SK-N-SH (cell line): ENCODE data around the gene ZC2HC1C. TPM values are rescaled to one million over a fixed set of nuclear protein-coding genes. Genes with fewer than 3 reads are reported as not detected.
A peak's percentile ranks its signal among the peaks of the same experiment; 100 is the strongest.

Experiments
- CTCF ChIA-PET: fragments of 300-600, 350-600 bp; formaldehyde crosslinking; extraction: SDS; loops from one replicate; lab custom pipeline; 2021; lab: Yijun Ruan, JAX
- POLR2A ChIA-PET: fragments of 350-600 bp; sonication (Branson Sonifier 250); formaldehyde crosslinking; extraction: SDS; loops from one replicate; lab custom pipeline; 2020; ENCODE audit warnings: antibody characterized with exemption, inconsistent platforms; lab: Yijun Ruan, JAX
- DNase-seq: peaks from one replicate; pipeline ENCODE4 v3.0.0; 2012
- H2AFZ ChIP-seq: fragments of 200-600 bp; sonication (generic); 2 replicates; pipeline ENCODE4 v1.8.1; 2016; ENCODE audit warnings: antibody characterized with exemption, mild to moderate bottlenecking, low read depth
- H3F3A ChIP-seq: fragments of 200-600 bp; sonication (generic); replicated peaks from 2 replicates; pipeline ENCODE3; 2016; ENCODE audit warnings: antibody characterized with exemption, mild to moderate bottlenecking; ENCODE audit not compliant: insufficient read depth
- H3K27ac ChIP-seq, 2 experiments: fragments of 200-500 bp in 1 of 2; fragments of 200-600 bp in 1 of 2; sonication (Bioruptor generic) in 1 of 2; sonication (generic), shearing (Covaris generic) in 1 of 2; 2 replicates each; pipeline versions ENCODE4 v1.5.1 to v1.6.1; 2014 to 2016; ENCODE audit warnings: low read depth in 2 of 2, inconsistent platforms in 1 of 2, low read length in 1 of 2, mild to moderate bottlenecking in 1 of 2, mixed read lengths in 1 of 2
- H3K27me3 ChIP-seq: fragments of 200-600 bp; sonication (generic), shearing (Covaris generic); 2 replicates; pipeline ENCODE4 v1.6.1; 2016; ENCODE audit warnings: mixed run types; ENCODE audit not compliant: insufficient read depth
- H3K36me3 ChIP-seq, 2 experiments: fragments of 200-500 bp in 1 of 2; fragments of 200-600 bp in 1 of 2; sonication (Bioruptor generic) in 1 of 2; sonication (generic) in 1 of 2; replicated peaks in 1 of 2; 2 replicates each; pipeline versions ENCODE3 to v1.5.1; 2014 to 2016; ENCODE audit warnings: low read length in 1 of 2, mild to moderate bottlenecking in 1 of 2; ENCODE audit not compliant: insufficient read depth in 2 of 2, control insufficient read depth in 1 of 2
- H3K4me1 ChIP-seq, 2 experiments: fragments of 200-500 bp in 1 of 2; fragments of 200-600 bp in 1 of 2; sonication (Bioruptor generic) in 1 of 2; sonication (generic), shearing (Covaris generic) in 1 of 2; 2 replicates each; pipeline versions ENCODE4 v1.5.1 to v1.6.1; 2014 to 2016; ENCODE audit warnings: low read depth in 1 of 2, low read length in 1 of 2, mixed run types in 1 of 2; ENCODE audit not compliant: insufficient read depth in 2 of 2, control insufficient read depth in 1 of 2
- H3K4me2 ChIP-seq: fragments of 200-600 bp; sonication (generic), shearing (Covaris generic); 2 replicates; pipeline ENCODE4 v1.6.1; 2017; ENCODE audit warnings: mixed run types
- H3K4me3 ChIP-seq, 2 experiments: fragments of 200-500 bp in 1 of 2; fragments of 200-600 bp in 1 of 2; sonication (Bioruptor generic) in 1 of 2; sonication (generic), shearing (Covaris generic) in 1 of 2; 2 replicates each; pipeline versions ENCODE4 v1.5.1 to v1.8.1; 2014 to 2016; ENCODE audit warnings: low read depth in 2 of 2, inconsistent platforms in 1 of 2, low read length in 1 of 2, mild to moderate bottlenecking in 1 of 2, mixed read lengths in 1 of 2, moderate library complexity in 1 of 2
- H3K79me2 ChIP-seq: fragments of 200-600 bp; sonication (generic); 2 replicates; pipeline ENCODE4 v1.8.1; 2017; ENCODE audit warnings: mild to moderate bottlenecking; ENCODE audit not compliant: insufficient read depth
- H3K9ac ChIP-seq: fragments of 200-600 bp; sonication (generic); 2 replicates; pipeline ENCODE4 v1.6.1; 2017; ENCODE audit warnings: mixed run types
- H3K9me2 ChIP-seq: fragments of 200-600 bp; sonication (generic); 2 replicates; pipeline ENCODE4 v1.6.1; 2017; ENCODE audit warnings: mixed run types
- H3K9me3 ChIP-seq: fragments of 200-600 bp; sonication (generic); 2 replicates; pipeline ENCODE4 v1.6.1; 2017; ENCODE audit warnings: mixed run types, mild to moderate bottlenecking, moderate library complexity
- H4K20me1 ChIP-seq: fragments of 200-600 bp; sonication (generic); 2 replicates; pipeline ENCODE4 v1.6.1; 2017; ENCODE audit warnings: mild to moderate bottlenecking, mixed run types; ENCODE audit not compliant: insufficient read depth
- CHD2 ChIP-seq: fragments of 150-350 bp; IDR thresholded peaks from 2 replicates; pipeline ENCODE4 v1.6.1; 2018; ENCODE audit warnings: low read length; ENCODE audit not compliant: partially characterized antibody
- ELF1 ChIP-seq: IDR thresholded peaks from 2 replicates; pipeline ENCODE4 v1.4.0; 2012
- EP300 ChIP-seq, 2 experiments: IDR thresholded peaks; 2 replicates each; pipeline versions ENCODE4 v1.4.0 to v1.6.1; 2012; ENCODE audit warnings: borderline replicate concordance in 1 of 2, low read depth in 1 of 2, low read length in 1 of 2
- EZH2phosphoT487 ChIP-seq: fragments of 200-600 bp; sonication (generic); IDR thresholded peaks from 2 replicates; pipeline ENCODE4 v1.6.1; 2017; ENCODE audit warnings: low read depth, mixed run types, mild to moderate bottlenecking, antibody characterized with exemption, moderate library complexity, borderline replicate concordance
- FOSL2 ChIP-seq: IDR thresholded peaks from 2 replicates; pipeline ENCODE4 v1.4.0; 2012; ENCODE audit warnings: low read depth, mild to moderate bottlenecking, moderate library complexity, borderline replicate concordance
- FOXJ3 ChIP-seq: sonication (generic); formaldehyde crosslinking; IDR thresholded peaks from 2 replicates; pipeline ENCODE4 v1.5.1; 2020; ENCODE audit warnings: mild to moderate bottlenecking, missing genetic modification reagents
- IRF3 ChIP-seq: fragments of 150-350 bp; IDR thresholded peaks from 2 replicates; pipeline ENCODE4 v1.6.1; 2016; ENCODE audit warnings: mild to moderate bottlenecking, low read depth, low read length
- MXI1 ChIP-seq: IDR thresholded peaks from 2 replicates; pipeline ENCODE4 v1.6.1; 2012; ENCODE audit warnings: mild to moderate bottlenecking, low read depth, low read length, improper control_type of control experiment
- NFIC ChIP-seq: IDR thresholded peaks from 2 replicates; pipeline ENCODE4 v1.4.0; 2012; ENCODE audit warnings: borderline replicate concordance
- NRF1 ChIP-seq: IDR thresholded peaks from 2 replicates; pipeline ENCODE4 v1.6.1; 2012; ENCODE audit warnings: low read depth, mild to moderate bottlenecking, low read length
- PBX3 ChIP-seq: IDR thresholded peaks from 2 replicates; pipeline ENCODE4; 2012
- POLR2AphosphoS5 ChIP-seq: IDR thresholded peaks from 2 replicates; pipeline ENCODE4 v1.6.1; 2012; ENCODE audit warnings: low read depth, low read length
- RAD21 ChIP-seq: IDR thresholded peaks from 2 replicates; pipeline ENCODE4 v1.6.1; 2012; ENCODE audit warnings: mild to moderate bottlenecking, low read length
- RCOR1 ChIP-seq: fragments of 150-350 bp; IDR thresholded peaks from 2 replicates; pipeline ENCODE4 v1.6.1; 2017; ENCODE audit warnings: antibody characterized with exemption, low read length
- REST ChIP-seq: IDR thresholded peaks from 2 replicates; pipeline ENCODE4 v1.6.1; 2012; ENCODE audit warnings: mild to moderate bottlenecking, low read depth, low read length, moderate library complexity
- RFX5 ChIP-seq: IDR thresholded peaks from 2 replicates; pipeline ENCODE4 v1.6.1; 2012; ENCODE audit warnings: mild to moderate bottlenecking, improper control_type of control experiment, low read length
- RXRA ChIP-seq: IDR thresholded peaks from 2 replicates; pipeline ENCODE4 v1.4.0; 2012; ENCODE audit warnings: low read depth, mild to moderate bottlenecking, borderline replicate concordance
- SIN3A ChIP-seq: IDR thresholded peaks from 2 replicates; pipeline ENCODE4 v1.6.1; 2012; ENCODE audit warnings: low read depth, mild to moderate bottlenecking, low read length, moderate library complexity, borderline replicate concordance
- TAF1 ChIP-seq: IDR thresholded peaks from 2 replicates; pipeline ENCODE4 v1.6.1; 2012; ENCODE audit warnings: low read depth, mild to moderate bottlenecking, low read length, moderate library complexity, borderline replicate concordance
- TEAD4 ChIP-seq: IDR thresholded peaks from 2 replicates; pipeline ENCODE4 v1.4.0; 2012; ENCODE audit warnings: mild to moderate bottlenecking, borderline replicate concordance; ENCODE audit not compliant: insufficient read depth
- USF1 ChIP-seq: IDR thresholded peaks from 2 replicates; pipeline ENCODE4 v1.4.0; 2012; ENCODE audit warnings: low read depth, borderline replicate concordance
- USF2 ChIP-seq: fragments of 150-350 bp; IDR thresholded peaks from 2 replicates; pipeline ENCODE4 v1.6.1; 2017; ENCODE audit warnings: antibody characterized with exemption, low read length, low read depth, borderline replicate concordance
- YY1 ChIP-seq: IDR thresholded peaks from 2 replicates; pipeline ENCODE4 v1.4.0; 2012; ENCODE audit warnings: low read depth, mild to moderate bottlenecking
- WGBS: methylation state at CpG from one replicate; pipeline ENCODE4 v1.1.6; 2017; ENCODE audit warnings: low lambda C conversion rate; 5-methylcytosine and 5-hydroxymethylcytosine counted together
- polyA plus RNA-seq, 3 experiments: library from polyadenylated mRNA; depleted of rRNA; stranded (reverse); fragments of >200 nt; gene quantifications; 2 replicates each; pipeline ENCODE4 v1.2.3, GENCODE V29; 2012

ZC2HC1C gene
- 1.2 and 1.4 TPM in 2 replicates for polyA plus RNA-seq (2012; rRNA removed)
- 1.2 TPM in 2 replicates for polyA plus RNA-seq (2012; cell fraction: cytosol; rRNA removed)
- polyA plus RNA-seq (2012; cell fraction: nucleus; rRNA removed), result 1.2 and 2.8 TPM in 2 replicates

DNA sequence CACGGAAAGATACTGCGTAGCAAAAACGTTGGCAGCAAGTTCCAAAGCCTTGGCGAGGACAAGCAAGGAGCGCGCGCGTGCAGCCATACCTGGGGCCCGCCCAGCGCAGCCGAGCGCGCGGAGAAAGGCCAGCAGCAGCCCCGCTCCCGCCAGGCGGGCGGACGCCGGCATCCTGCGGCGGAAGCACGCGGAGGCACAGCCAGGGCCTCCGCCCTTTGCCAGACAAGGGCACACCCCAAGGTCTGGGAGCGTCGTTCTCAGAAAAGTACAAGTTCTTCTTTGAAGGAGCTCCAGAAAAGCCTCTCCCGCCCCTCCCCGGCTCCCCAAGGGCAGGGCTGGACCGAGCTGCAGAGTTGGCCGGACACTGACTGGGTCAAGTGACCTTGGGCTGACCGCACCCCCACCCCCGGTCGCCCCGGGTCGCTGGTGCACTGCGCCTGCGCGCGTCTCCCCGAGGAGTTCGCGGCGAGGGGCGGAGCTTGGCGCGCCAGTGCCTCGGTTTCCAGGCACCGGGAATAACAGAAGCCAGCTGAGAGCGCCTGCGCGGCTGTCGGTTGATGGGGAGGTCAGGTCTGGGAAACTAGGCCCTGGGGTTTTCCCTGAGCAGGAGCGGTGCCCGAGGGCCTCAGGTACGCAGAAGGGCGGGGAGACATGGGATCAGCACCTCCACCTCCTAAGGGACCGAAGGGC is at the start of gene ZC2HC1C:
Gene ZC2HC1C (plus strand): TSS at position 521 of the 690 bp plus-strand sequence. CDS start 933 bp downstream, outside the sequence.
- CTCF ChIA-PET, result interaction anchor here (0.7 to 3.8 kb wide), 6 partner anchors 10 to 123 kb away, joined by 3 to 18 read pairs (median 6); no protein-coding TSS in a partner anchor
- TF ChIP-seq USF1 (peak; percentile 37), REST (no peak), ELF1 (no peak), RFX5 (no peak), SIN3A (peak; percentile 73; the same call in 1 of the 2 replicates), TEAD4 (no peak), IRF3 (no peak), PBX3 (no peak), MXI1 (peak; percentile 94), TAF1 (peak; percentile 43; the same call in 1 of the 2 replicates), FOXJ3 (CRISPR knock-in tag) (no peak), EP300 (IDR thresholded peaks at IDR 0.05; ENCODE audit: borderline replicate concordance in 1 of 2, low read depth in 1 of 2, low read length in 1 of 2) (no peak; a peak in 1 of 4 replicates), FOSL2 (no peak), RCOR1 (0 out of 2 replicates have a peak, but pooled peaks have one; percentile 8), NRF1 (peak; percentile 91), USF2 (no peak), RXRA (peak; percentile 92), EZH2phosphoT487 (no peak), NFIC (no peak), RAD21 (peak; percentile 9; the same call in 1 of the 2 replicates), YY1 (0 out of 2 replicates have a peak, but pooled peaks have one; percentile 29), CHD2 (no peak), POLR2AphosphoS5 (peak; percentile 53)

More for the DNA sequence above, at the start of gene ZC2HC1C:
- 15% methylated on average over 22 of the region's 58 CpGs for WGBS
- peak within 1 kb of the TSS; percentile 84 to 98 for H3K27ac ChIP-seq
- DNase-seq, result peak; percentile 97
- H3K4me1 ChIP-seq, result peaks cover 0 to 11% of the 10 kb centered on the region in 2 experiments; a peak in 1 of 4 replicates
- H3K4me2 ChIP-seq, result peak within 1 kb of the TSS; percentile 84
- H3K36me3 ChIP-seq, result no peaks in the 10 kb centered on the region
- peaks cover 11% of the 10 kb centered on the region for H3F3A ChIP-seq
- H3K79me2 ChIP-seq, result peaks cover 17% of the 10 kb centered on the region
- H3K27me3 ChIP-seq, result no peaks in the 10 kb centered on the region
- peak within 1 kb of the TSS; percentile 84 for H3K9ac ChIP-seq
- no peaks in the 10 kb centered on the region for H4K20me1 ChIP-seq
- H2AFZ ChIP-seq, result peak within 1 kb of the TSS; percentile 85
- POLR2A ChIA-PET, result interaction anchor here (0.6 to 1.9 kb wide), 8 partner anchors 9 to 667 kb away, joined by 3 to 6 read pairs (median 4); partner anchors contain the start of genes MLH3, PGF and RPS6KL1
- H3K9me2 ChIP-seq, result no peaks in the 10 kb centered on the region
- no peaks in the 10 kb centered on the region for H3K9me3 ChIP-seq
- peak within 1 kb of the TSS; percentile 59 to 69 for H3K4me3 ChIP-seq
